K562 (cell line): Measurements from ENCODE around the gene FAM171A1. TPM values are rescaled to one million over a fixed set of nuclear protein-coding genes. Genes with fewer than 3 reads are reported as not detected.

ENCODE experiments used
- ARID1B ChIP-seq: fragments of 450-650 bp; IDR thresholded peaks from 2 replicates; pipeline ENCODE4 v1.6.1; 2016; ENCODE audit warnings: antibody characterized with exemption, mild to moderate bottlenecking, inconsistent platforms
- BHLHE40 ChIP-seq: IDR thresholded peaks from 2 replicates; pipeline ENCODE4 v1.6.1; 2011; ENCODE audit warnings: low read length, improper control_type of control experiment
- NRF1 ChIP-seq, 2 experiments: fragments of 450-650 bp; IDR thresholded peaks in 1 of 2; conservative IDR thresholded peaks in 1 of 2; 2 replicates each; pipeline ENCODE4 v1.6.1; 2014; ENCODE audit warnings: mild to moderate bottlenecking in 2 of 2
- TOE1 ChIP-seq, 2 experiments: fragments of 450-650 bp in 1 of 2; sonication (generic) in 1 of 2; formaldehyde crosslinking in 1 of 2; IDR thresholded peaks; 2 replicates each; pipeline versions ENCODE4 v1.7.1 to v1.8.0; 2016 to 2022; ENCODE audit warnings: borderline replicate concordance in 2 of 2, mild to moderate bottlenecking in 2 of 2, antibody characterized with exemption in 1 of 2, inconsistent platforms in 1 of 2, low read depth in 1 of 2, missing genetic modification reagents in 1 of 2, moderate library complexity in 1 of 2
- ZBTB49 ChIP-seq: sonication (generic); formaldehyde crosslinking; IDR thresholded peaks from 2 replicates; pipeline ENCODE4 v1.8.0; 2022; ENCODE audit warnings: missing genetic modification reagents, mild to moderate bottlenecking, borderline replicate concordance
- ZNF449 ChIP-seq: fragments of 250-450 bp; sonication (Bioruptor Pico); IDR thresholded peaks from 2 replicates; pipeline ENCODE4 v1.8.0; 2022; ENCODE audit warnings: moderate library complexity, mild to moderate bottlenecking, inconsistent platforms
- polyA plus RNA-seq, 8 experiments: library from polyadenylated mRNA; depleted of rRNA in 4 of 8; stranded (reverse) in 5 of 8; unstranded in 3 of 8; fragments of >200 nt; fragmentation: Nextera tagmentation in 2 of 8; fragmentation: Illumina TruSeq in 1 of 8; extraction: Ambion mirVana in 2 of 8; extraction: Trizol in 1 of 8; gene quantifications; 2 replicates each; pipeline versions ENCODE4 v1.2.1 to v1.2.3, GENCODE V29; 2011 to 2014; ENCODE audit warnings: inconsistent platforms in 1 of 8, missing spikeins in 1 of 8
- total RNA-seq, 7 experiments: library from RNA; depleted of rRNA in 6 of 7; stranded (reverse); fragments of >200 nt in 6 of 7; fragmentation: Illumina TruSeq in 2 of 7; extraction: Trizol in 2 of 7; gene quantifications; 2 replicates each; pipeline versions ENCODE4 v1.2.1 to v1.2.3, GENCODE V29; 2011 to 2021; ENCODE audit warnings: low replicate concordance in 1 of 7

FAM171A1 gene
- total and polyA plus RNA-seq, 9 of the 15 experiments (the other 6 are each of a cell fraction or from before 2014, with no cell fraction given) = 0.51 to 8.2 (median 4.8) TPM

GRCh38 chr10:15313843-15314242 is 57.2 kb downstream of the FAM171A1 start (continued):
- TF ChIP-seq ZBTB49 (no peak), ARID1B (peak; percentile 87), BHLHE40 (peak; percentile 84), TOE1 (IDR thresholded peaks at IDR 0.05; ENCODE audit: borderline replicate concordance) (peak; percentile 65; the same call in 1 of the 2 replicates), TOE1 (CRISPR knock-in tag; IDR thresholded peaks at IDR 0.05; ENCODE audit: borderline replicate concordance, low read depth) (no peak), ZNF449 (CRISPR knock-in tag) (peak; percentile 44; the same call in 1 of the 2 replicates), NRF1 (conservative IDR thresholded peaks at IDR 0.05 in 1 of 2, IDR thresholded peaks at IDR 0.05 in 1 of 2) (peak in 1 of 2 experiments; percentile 29; a peak in 2 of 4 replicates)
